GM23338 (cell line): ENCODE results near the gene CFAP251. TPM values are rescaled to one million over a fixed set of nuclear protein-coding genes. Genes with fewer than 3 reads are reported as not detected.

Source experiments
- ATAC-seq: fragments of 200-7000 bp; cut with Tn5 transposase; 3 replicates; pipeline ENCODE4 v1.9.1; 2020
- DNase-seq: peaks from one replicate; pipeline ENCODE4 v3.0.0-alpha.2; 2015; ENCODE audit warnings: low spot score
- H2AFZ ChIP-seq: fragments of 200-600 bp; sonication (generic); 2 replicates; pipeline ENCODE4 v1.8.0; 2016; ENCODE audit warnings: antibody characterized with exemption, mild to moderate bottlenecking, moderate library complexity
- H3F3A ChIP-seq: fragments of 200-600 bp; sonication (generic); replicated peaks from 2 replicates; pipeline ENCODE4 v1.8.0; 2017; ENCODE audit warnings: antibody characterized with exemption, mixed run types, low read depth
- H3K27ac ChIP-seq: fragments of 200-600 bp; sonication (generic); 2 replicates; pipeline ENCODE4 v1.6.1; 2016; ENCODE audit warnings: low read depth
- H3K27me3 ChIP-seq: fragments of 200-600 bp; sonication (generic); 2 replicates; pipeline ENCODE4 v1.8.0; 2016; ENCODE audit warnings: mild to moderate bottlenecking, mixed run types, moderate library complexity; ENCODE audit not compliant: insufficient read depth
- H3K36me3 ChIP-seq: fragments of 200-600 bp; sonication (generic); 2 replicates; pipeline ENCODE4 v1.8.0; 2016; ENCODE audit warnings: mild to moderate bottlenecking; ENCODE audit not compliant: insufficient read depth
- H3K4me1 ChIP-seq: fragments of 200-600 bp; sonication (generic); 2 replicates; pipeline ENCODE4 v1.8.0; 2016; ENCODE audit warnings: mild to moderate bottlenecking, moderate library complexity; ENCODE audit not compliant: insufficient read depth
- H3K4me2 ChIP-seq: fragments of 200-600 bp; sonication (generic); 2 replicates; pipeline ENCODE4 v1.7.1; 2017; ENCODE audit warnings: mixed run types
- H3K4me3 ChIP-seq: fragments of 200-600 bp; sonication (generic); 2 replicates; pipeline ENCODE4 v1.6.1; 2016; ENCODE audit warnings: mixed run types
- H3K79me2 ChIP-seq: fragments of 200-600 bp; sonication (generic); replicated peaks from 2 replicates; pipeline ENCODE4 v1.8.0; 2017; ENCODE audit warnings: mild to moderate bottlenecking; ENCODE audit not compliant: insufficient read depth
- H3K9me2 ChIP-seq: fragments of 200-600 bp; sonication (generic); 2 replicates; pipeline ENCODE4 v1.8.0; 2017; ENCODE audit not compliant: insufficient read depth
- H4K20me1 ChIP-seq: fragments of 200-600 bp; sonication (generic); replicated peaks from 2 replicates; pipeline ENCODE4 v1.8.0; 2017; ENCODE audit warnings: mild to moderate bottlenecking; ENCODE audit not compliant: insufficient read depth
- H3K27ac Mint-ChIP-seq: 2 replicates; pipeline ENCODE4 v1.8.0; 2020; ENCODE audit warnings: inconsistent platforms, mild to moderate bottlenecking, moderate library complexity, mixed read lengths
- H3K27me3 Mint-ChIP-seq: 3 replicates; pipeline ENCODE4 v1.8.0; 2022; ENCODE audit warnings: low read depth, mild to moderate bottlenecking, moderate library complexity, mixed read lengths, inconsistent platforms; ENCODE audit not compliant: insufficient read depth, poor library complexity
- H3K36me3 Mint-ChIP-seq: 3 replicates; pipeline ENCODE4 v1.8.0; 2021; ENCODE audit warnings: low read depth, mild to moderate bottlenecking, inconsistent platforms, moderate library complexity, mixed read lengths
- H3K4me1 Mint-ChIP-seq: 3 replicates; pipeline ENCODE4 v1.8.0; 2020; ENCODE audit warnings: mild to moderate bottlenecking, inconsistent platforms, mixed read lengths
- H3K4me3 Mint-ChIP-seq: 3 replicates; pipeline ENCODE4 v1.8.0; 2021; ENCODE audit warnings: moderate library complexity, mild to moderate bottlenecking, inconsistent platforms, mixed read lengths
- H3K9me3 Mint-ChIP-seq: 3 replicates; pipeline ENCODE4 v1.8.0; 2020; ENCODE audit warnings: moderate library complexity, mild to moderate bottlenecking, inconsistent platforms, mixed read lengths
- CREB1 ChIP-seq: fragments of 250-450 bp; sonication (Bioruptor Pico); IDR thresholded peaks from 2 replicates; pipeline ENCODE4 v1.5.0; 2020; ENCODE audit warnings: low read depth, mild to moderate bottlenecking, moderate library complexity
- EZH2 ChIP-seq: fragments of 200-600 bp; sonication (generic); IDR thresholded peaks from one replicate; pipeline ENCODE4 v1.8.0; 2017; ENCODE audit warnings: antibody characterized with exemption, mild to moderate bottlenecking, low read depth; ENCODE audit not compliant: unreplicated experiment
- EZH2phosphoT487 ChIP-seq: fragments of 200-600 bp; sonication (generic); IDR thresholded peaks from one replicate; pipeline ENCODE4 v1.8.1; 2018; ENCODE audit warnings: antibody characterized with exemption; ENCODE audit not compliant: unreplicated experiment
- JUNB ChIP-seq: IDR thresholded peaks from one replicate; pipeline ENCODE4 v1.6.1; 2016; ENCODE audit warnings: antibody characterized with exemption; ENCODE audit not compliant: unreplicated experiment
- NANOG ChIP-seq: IDR thresholded peaks from 2 replicates; pipeline ENCODE4 v1.6.1; 2016; ENCODE audit warnings: antibody characterized with exemption, borderline replicate concordance
- POLR2AphosphoS5 ChIP-seq: IDR thresholded peaks from 2 replicates; pipeline ENCODE4 v1.6.1; 2016; ENCODE audit warnings: antibody characterized with exemption, low read depth
- REST ChIP-seq: IDR thresholded peaks from one replicate; pipeline ENCODE4 v1.6.1; 2018; ENCODE audit warnings: antibody characterized with exemption; ENCODE audit not compliant: unreplicated experiment
- STAT1 ChIP-seq: IDR thresholded peaks from one replicate; pipeline ENCODE4 v1.6.1; 2016; ENCODE audit warnings: antibody characterized with exemption; ENCODE audit not compliant: unreplicated experiment
- ZNF114 ChIP-seq: fragments of 250-450 bp; sonication (Bioruptor Pico); IDR thresholded peaks from 2 replicates; pipeline ENCODE4 v1.5.0; 2020; ENCODE audit warnings: mild to moderate bottlenecking, moderate library complexity
- ZNF331 ChIP-seq: fragments of 250-450 bp; sonication (Bioruptor Pico); IDR thresholded peaks from 2 replicates; pipeline ENCODE4 v1.5.0; 2020; ENCODE audit warnings: low read depth, mild to moderate bottlenecking, moderate library complexity
- polyA plus RNA-seq: library from polyadenylated mRNA; unstranded; fragments of >200 nt; fragmentation: Nextera tagmentation; extraction: Ambion mirVana; gene quantifications from 2 replicates; pipeline ENCODE4 v1.2.1, GENCODE V29; 2016
- total RNA-seq: library from RNA; depleted of rRNA; stranded (reverse); fragments of >200 nt; shearing (Covaris generic); gene quantifications from 2 replicates; pipeline ENCODE4 v1.2.3, GENCODE V29; 2014
- TF ChIP-seq, protein P1 (sequence below), 2 experiments: fragments of 200-600 bp in 1 of 2; sonication (generic) in 1 of 2; conservative IDR thresholded peaks; 2 replicates each; pipeline versions ENCODE4 v1.5.1 to v1.6.1; 2016 to 2017; ENCODE audit warnings: antibody characterized with exemption in 2 of 2, low read depth in 2 of 2, mild to moderate bottlenecking in 2 of 2, moderate library complexity in 1 of 2

The CFAP251 gene
- total and polyA plus RNA-seq, 2 experiments from 2014 or later, result 1.4 to 2.5 TPM

DNA sequence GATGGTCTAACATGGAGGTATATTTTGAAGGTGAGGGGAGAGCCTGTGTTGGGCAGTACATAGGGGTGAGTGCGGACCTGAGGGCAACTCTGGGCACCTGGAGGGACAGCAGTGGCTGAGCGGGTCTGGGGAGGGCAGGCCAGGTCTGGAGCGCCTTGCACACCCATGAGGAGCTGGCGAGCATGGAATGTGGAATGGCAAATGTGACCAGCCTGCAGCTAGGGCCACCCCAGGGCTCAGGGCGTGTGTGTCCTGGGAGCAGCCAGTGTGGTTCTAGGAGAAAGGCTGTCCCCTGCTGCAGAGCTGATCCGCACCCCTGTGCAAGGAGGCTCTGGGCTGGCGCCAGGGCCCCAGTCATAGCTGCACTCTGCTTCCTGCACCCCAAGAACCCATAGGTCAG lies 127.8 kb downstream of the CFAP251 start:
- Histone ChIP-seq H3K9me2 (no peaks in the 10 kb centered on the region), H3K4me3 (no peak overlapping the region), H3F3A (no peaks in the 10 kb centered on the region), H3K4me2 (no peak overlapping the region), H4K20me1 (no peaks in the 10 kb centered on the region), H2AFZ (no peak overlapping the region), H3K79me2 (no peaks in the 10 kb centered on the region), H3K27me3 (no peaks in the 10 kb centered on the region), H3K36me3 (no peaks in the 10 kb centered on the region), H3K4me1 (no peaks in the 10 kb centered on the region), H3K27ac (no peak overlapping the region)
- ATAC-seq, result no peak
- Mint-ChIP-seq H3K27me3 (peaks cover 16% of the 10 kb centered on the region), H3K27ac (no peak overlapping the region), H3K36me3 (peaks cover 57% of the 10 kb centered on the region), H3K4me1 (0 out of 3 replicates have a peak, but pooled peaks cover 3% of the 10 kb centered on the region), H3K9me3 (peaks cover 6% of the 10 kb centered on the region; the same call in 2 of the 3 replicates), H3K4me3 (no peak overlapping the region)
- no peak for DNase-seq
- TF ChIP-seq JUNB (no peak), REST (no peak), NANOG (no peak), EZH2phosphoT487 (no peak), ZNF331 (CRISPR knock-in tag) (no peak), POLR2AphosphoS5 (no peak), EZH2 (no peak), STAT1 (no peak), CREB1 (no peak), ZNF114 (CRISPR knock-in tag) (no peak)
- TF ChIP-seq, protein P1, sequence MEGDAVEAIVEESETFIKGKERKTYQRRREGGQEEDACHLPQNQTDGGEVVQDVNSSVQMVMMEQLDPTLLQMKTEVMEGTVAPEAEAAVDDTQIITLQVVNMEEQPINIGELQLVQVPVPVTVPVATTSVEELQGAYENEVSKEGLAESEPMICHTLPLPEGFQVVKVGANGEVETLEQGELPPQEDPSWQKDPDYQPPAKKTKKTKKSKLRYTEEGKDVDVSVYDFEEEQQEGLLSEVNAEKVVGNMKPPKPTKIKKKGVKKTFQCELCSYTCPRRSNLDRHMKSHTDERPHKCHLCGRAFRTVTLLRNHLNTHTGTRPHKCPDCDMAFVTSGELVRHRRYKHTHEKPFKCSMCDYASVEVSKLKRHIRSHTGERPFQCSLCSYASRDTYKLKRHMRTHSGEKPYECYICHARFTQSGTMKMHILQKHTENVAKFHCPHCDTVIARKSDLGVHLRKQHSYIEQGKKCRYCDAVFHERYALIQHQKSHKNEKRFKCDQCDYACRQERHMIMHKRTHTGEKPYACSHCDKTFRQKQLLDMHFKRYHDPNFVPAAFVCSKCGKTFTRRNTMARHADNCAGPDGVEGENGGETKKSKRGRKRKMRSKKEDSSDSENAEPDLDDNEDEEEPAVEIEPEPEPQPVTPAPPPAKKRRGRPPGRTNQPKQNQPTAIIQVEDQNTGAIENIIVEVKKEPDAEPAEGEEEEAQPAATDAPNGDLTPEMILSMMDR (conservative IDR thresholded peaks at IDR 0.05; ENCODE audit: low read depth in 2 of 2), result no peak

DNA sequence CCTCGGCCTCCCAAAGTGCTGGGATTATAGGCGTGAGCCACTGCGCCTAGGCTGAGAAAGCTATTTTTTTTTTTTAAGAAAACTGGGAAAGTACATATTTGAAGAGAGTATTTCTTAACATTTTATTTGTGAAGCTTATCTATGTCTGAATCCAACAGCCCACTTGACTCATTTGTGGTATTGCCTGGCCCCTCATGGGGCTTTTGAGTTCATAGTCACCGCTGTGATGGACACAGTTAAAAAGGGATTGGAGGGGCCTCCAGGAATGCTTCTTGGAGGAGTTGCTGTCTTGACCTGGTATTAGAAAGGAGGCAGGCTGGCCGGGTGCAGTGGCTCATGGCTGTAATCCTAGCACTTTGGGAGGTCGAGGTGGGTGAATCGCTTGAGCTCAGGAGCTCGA lies 129.8 kb downstream of the CFAP251 start:
- Histone ChIP-seq H3K36me3 (no peaks in the 10 kb centered on the region), H3F3A (no peaks in the 10 kb centered on the region), H3K27me3 (no peaks in the 10 kb centered on the region), H4K20me1 (no peaks in the 10 kb centered on the region), H3K9me2 (no peaks in the 10 kb centered on the region), H3K4me3 (no peak overlapping the region), H3K4me2 (no peak overlapping the region), H2AFZ (no peak overlapping the region), H3K79me2 (no peaks in the 10 kb centered on the region), H3K4me1 (no peaks in the 10 kb centered on the region), H3K27ac (no peak overlapping the region)
- peaks cover 6% of the 10 kb centered on the region for H3K27me3 Mint-ChIP-seq
- H3K36me3 Mint-ChIP-seq, result peaks cover 42% of the 10 kb centered on the region
- no peak overlapping the region for H3K4me3 Mint-ChIP-seq
- ATAC-seq, result no peak
- 0 out of 3 replicates have a peak, but pooled peaks cover 3% of the 10 kb centered on the region for H3K4me1 Mint-ChIP-seq
- no peak for TF ChIP-seq ZNF114 (CRISPR knock-in tag)
- TF ChIP-seq EZH2phosphoT487, result no peak
- no peak for TF ChIP-seq ZNF331 (CRISPR knock-in tag)
- TF ChIP-seq NANOG, result no peak
- no peak for TF ChIP-seq EZH2
- no peak for TF ChIP-seq STAT1
- TF ChIP-seq REST, result no peak
- TF ChIP-seq, protein P1 (conservative IDR thresholded peaks at IDR 0.05; ENCODE audit: low read depth in 2 of 2), result no peak
- H3K27ac Mint-ChIP-seq, result no peak overlapping the region
- DNase-seq, result no peak
- peaks cover 6% of the 10 kb centered on the region; the same call in 2 of the 3 replicates for H3K9me3 Mint-ChIP-seq
